Suprapubic skin (tissue), 4 donors: ENCODE measurements around the gene TMEM126A.

Source experiments
- CTCF ChIP-seq, 2 donors: fragments of 200-600 bp in 1 of 2; fragments of 450-650 bp in 1 of 2; sonication (generic) in 1 of 2; IDR thresholded peaks; one replicate each; pipeline ENCODE4 v1.5.1; 2016 to 2019; ENCODE audit warnings: antibody characterized with exemption in 2 of 2, mild to moderate bottlenecking in 1 of 2, moderate library complexity in 1 of 2
- EP300 ChIP-seq: sonication (generic); formaldehyde crosslinking; IDR thresholded peaks from one replicate; pipeline ENCODE4 v1.6.1; 2017; ENCODE audit warnings: antibody characterized with exemption
- POLR2A ChIP-seq, 2 donors: fragments of 450-650 bp; IDR thresholded peaks; one replicate each; pipeline ENCODE4 v1.6.1; 2017; ENCODE audit warnings: antibody characterized with exemption in 2 of 2, mild to moderate bottlenecking in 2 of 2, moderate library complexity in 2 of 2
- POLR2AphosphoS5 ChIP-seq, 3 donors: sonication (generic); formaldehyde crosslinking; IDR thresholded peaks; one replicate each; pipeline ENCODE4 v1.6.1; 2017; ENCODE audit warnings: antibody characterized with exemption in 3 of 3

- TF ChIP-seq CTCF (IDR thresholded peaks at IDR 0.05) (no peak), POLR2AphosphoS5 (IDR thresholded peaks at IDR 0.05) (no peak), POLR2A (IDR thresholded peaks at IDR 0.05) (no peak), EP300 (no peak)
These were observed 38.2 kb downstream of the TMEM126A start, which contains the start of gene CCDC89 for GRCh38 chr11:85685820-85686459.
